AG10803 (cell line): ENCODE results near the gene NDST3.
"Not testable (repeated sequence)": the region's sequence is repeated elsewhere in the genome, so short reads cannot be mapped to it uniquely, and the experiment has no call there.

Source experiments
- DNase-seq: peaks from one replicate; pipeline ENCODE4 v3.0.0; 2010; ENCODE audit warnings: low read depth
- H3K4me3 ChIP-seq: 2 replicates; pipeline ENCODE4 v1.5.1; 2011; ENCODE audit warnings: mild to moderate bottlenecking, low read length, control low read depth
- CTCF ChIP-seq: conservative IDR thresholded peaks from 2 replicates; pipeline ENCODE4 v1.5.1; 2011; ENCODE audit warnings: mild to moderate bottlenecking, low read length, control low read depth, inconsistent platforms

The NDST3 gene

DNA sequence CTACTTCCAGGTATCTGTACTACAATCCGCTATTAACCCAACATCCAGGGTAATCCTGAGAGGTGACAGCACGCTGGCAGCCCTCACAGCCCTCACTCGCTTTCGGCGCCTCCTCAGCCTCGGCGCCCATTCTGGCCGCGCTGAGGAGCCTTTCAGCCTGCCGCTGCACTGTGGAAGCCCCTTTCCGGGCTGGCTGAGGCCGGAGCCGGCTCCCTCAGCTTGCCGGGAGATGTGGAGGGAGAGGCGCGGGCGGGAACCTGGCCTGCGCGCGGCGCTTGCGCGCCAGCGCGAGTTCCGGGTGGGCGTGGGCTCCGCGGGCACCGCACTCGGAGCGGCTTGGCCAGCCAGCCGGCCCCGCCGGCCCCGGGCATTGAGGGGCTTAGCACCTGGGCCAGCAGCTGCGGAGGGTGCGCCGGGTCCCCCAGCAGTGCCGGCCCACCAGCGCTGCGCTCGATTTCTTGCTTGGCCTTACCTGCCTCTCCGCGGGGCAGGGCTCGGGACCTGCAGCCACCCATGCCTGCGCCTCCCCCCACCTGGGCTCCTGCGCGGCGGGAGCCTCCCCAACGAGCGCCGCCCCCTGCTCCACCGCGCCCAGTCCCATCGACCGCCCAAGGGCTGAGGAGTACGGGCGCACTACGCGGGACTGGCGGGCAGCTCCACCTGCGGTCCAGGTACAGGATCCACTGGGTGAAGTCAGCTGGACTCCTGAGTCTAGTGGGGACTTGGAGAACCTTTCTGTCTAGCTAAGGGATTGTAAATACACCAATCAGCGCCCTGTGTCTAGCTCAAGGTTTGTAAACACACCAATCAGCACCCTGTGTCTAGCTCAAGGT, 231.2 kb downstream of the NDST3 start:
- no peak for TF ChIP-seq CTCF
- H3K4me3 ChIP-seq: peak overlapping the region; percentile 50
- no peak for DNase-seq

GRCh38 chr4:118266145-118266496, 231.8 kb downstream of the NDST3 start:
- not testable (repeated sequence) for H3K4me3 ChIP-seq, DNase-seq

- DNase-seq: no peak
- no peak for TF ChIP-seq CTCF
- H3K4me3 ChIP-seq: no peak overlapping the region
These were observed 234.5 kb downstream of the NDST3 start for GRCh38 chr4:118268780-118269179.

- peak; percentile 60 for TF ChIP-seq CTCF
- no peak overlapping the region for H3K4me3 ChIP-seq
- peak; percentile 51 for DNase-seq
These were observed 236.2 kb downstream of the NDST3 start for GRCh38 chr4:118270492-118270891.

- no peak for TF ChIP-seq CTCF
- H3K4me3 ChIP-seq: no peak overlapping the region
- DNase-seq: no peak
These were observed 237.5 kb downstream of the NDST3 start for GRCh38 chr4:118271788-118272187.

DNA sequence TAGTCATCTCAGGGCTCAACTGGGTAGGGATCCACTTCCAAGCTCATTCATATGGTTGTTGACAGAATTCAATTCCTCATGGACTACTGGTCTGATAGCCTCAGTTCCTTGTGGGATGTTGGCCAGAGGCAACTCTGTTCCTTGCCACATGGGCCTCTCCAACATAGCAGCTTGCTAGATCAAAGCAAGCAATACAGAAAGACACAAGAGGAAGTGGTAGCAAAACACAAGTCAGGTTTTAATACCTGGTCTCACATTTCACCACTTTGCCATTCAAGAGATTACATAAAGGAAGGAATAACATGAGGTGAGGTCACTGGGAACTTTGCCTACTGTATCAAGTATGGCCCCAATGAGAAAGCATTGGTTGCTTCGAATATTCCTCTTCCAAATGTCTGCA, 239.4 kb downstream of the NDST3 start:
- DNase-seq: no peak
- TF ChIP-seq CTCF: no peak
- H3K4me3 ChIP-seq: no peak overlapping the region

DNA sequence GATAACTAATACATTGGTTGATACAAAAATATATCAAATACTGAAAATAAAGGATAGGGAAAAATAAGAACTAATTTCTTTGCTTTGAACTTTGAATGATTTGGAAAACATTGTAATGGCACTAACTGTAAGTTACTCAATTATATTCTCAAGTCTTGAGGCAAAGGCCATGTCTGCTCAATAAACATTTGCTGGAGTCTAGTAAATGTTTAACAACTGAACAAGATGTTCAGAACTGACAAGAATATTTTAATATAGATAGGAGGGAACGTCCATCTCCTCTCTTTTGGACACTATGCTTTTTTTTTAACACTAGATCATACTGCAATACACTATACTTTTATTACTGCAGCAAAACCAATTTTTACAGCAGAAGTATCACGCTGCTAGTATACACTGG, 242.3 kb downstream of the NDST3 start:
- TF ChIP-seq CTCF: no peak

GRCh38 chr4:118277243-118277642, 243.0 kb downstream of the NDST3 start:
- no peak for DNase-seq
- TF ChIP-seq CTCF: no peak
- H3K4me3 ChIP-seq: no peak overlapping the region

More for the DNA sequence above, 242.3 kb downstream of the NDST3 start:
- H3K4me3 ChIP-seq: no peak overlapping the region
- DNase-seq: no peak
